ENCODE measurements around the gene ATP5PO.

GRCh38 chr21:33940164-33940880 lies 24.7 kb upstream of the ATP5PO start:
- TF ChIP-seq CTCF (conservative IDR thresholded peaks at IDR 0.05; ENCODE audit: low read length) (no peak), EZH2phosphoT487 (IDR thresholded peaks at IDR 0.05; ENCODE audit: borderline replicate concordance, low read depth, low read length) (no peak)

Data from OCI-LY7 (cell line).